HG02852 (cell line): ENCODE data around the gene LIPN.

Source experiments
- ATAC-seq: cut with Tn5 transposase; IDR thresholded peaks from one replicate; pipeline ENCODE4 v1.9.1; 2021; ENCODE audit warnings: mild to moderate bottlenecking, moderate library complexity; ENCODE audit not compliant: unreplicated experiment

LIPN gene

GRCh38 chr10:88783724-88784123, 23.9 kb downstream of the LIPN start:
- no peak for ATAC-seq

GRCh38 chr10:88786032-88786770, 26.4 kb downstream of the LIPN start:
- ATAC-seq, result no peak

- ATAC-seq, result no peak
Measured at GRCh38 chr10:88787463-88787862, 27.6 kb downstream of the LIPN start.

GRCh38 chr10:88788924-88789323, 29.1 kb downstream of the LIPN start:
- ATAC-seq, result no peak

GRCh38 chr10:88791924-88792323, 32.1 kb downstream of the LIPN start:
- ATAC-seq, result no peak

GRCh38 chr10:88792661-88793060, 32.8 kb downstream of the LIPN start:
- ATAC-seq, result no peak

GRCh38 chr10:88793712-88794299, 34.0 kb downstream of the LIPN start:
- ATAC-seq, result no peak

DNA sequence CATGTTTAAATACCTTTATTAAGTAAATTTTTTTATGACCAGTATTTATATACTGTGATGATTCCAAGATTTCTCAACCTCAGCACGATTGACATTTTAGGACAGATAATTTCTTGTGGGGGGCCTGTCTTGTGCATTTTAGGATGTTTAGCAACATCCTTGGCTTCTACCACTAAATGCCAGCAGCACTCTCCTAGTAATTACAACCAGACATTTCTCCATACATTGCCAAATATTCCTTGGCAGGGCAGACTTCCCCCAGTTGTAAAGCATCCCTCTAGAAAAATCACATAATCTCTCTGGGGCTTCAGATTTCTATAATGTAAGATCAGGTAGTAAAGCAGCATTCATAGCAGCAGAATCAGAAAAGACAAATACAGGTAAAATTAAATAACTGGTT, 34.9 kb downstream of the LIPN start:
- ATAC-seq, result no peak

- no peak for ATAC-seq
Measured at GRCh38 chr10:88800152-88801125, 40.6 kb downstream of the LIPN start.

DNA sequence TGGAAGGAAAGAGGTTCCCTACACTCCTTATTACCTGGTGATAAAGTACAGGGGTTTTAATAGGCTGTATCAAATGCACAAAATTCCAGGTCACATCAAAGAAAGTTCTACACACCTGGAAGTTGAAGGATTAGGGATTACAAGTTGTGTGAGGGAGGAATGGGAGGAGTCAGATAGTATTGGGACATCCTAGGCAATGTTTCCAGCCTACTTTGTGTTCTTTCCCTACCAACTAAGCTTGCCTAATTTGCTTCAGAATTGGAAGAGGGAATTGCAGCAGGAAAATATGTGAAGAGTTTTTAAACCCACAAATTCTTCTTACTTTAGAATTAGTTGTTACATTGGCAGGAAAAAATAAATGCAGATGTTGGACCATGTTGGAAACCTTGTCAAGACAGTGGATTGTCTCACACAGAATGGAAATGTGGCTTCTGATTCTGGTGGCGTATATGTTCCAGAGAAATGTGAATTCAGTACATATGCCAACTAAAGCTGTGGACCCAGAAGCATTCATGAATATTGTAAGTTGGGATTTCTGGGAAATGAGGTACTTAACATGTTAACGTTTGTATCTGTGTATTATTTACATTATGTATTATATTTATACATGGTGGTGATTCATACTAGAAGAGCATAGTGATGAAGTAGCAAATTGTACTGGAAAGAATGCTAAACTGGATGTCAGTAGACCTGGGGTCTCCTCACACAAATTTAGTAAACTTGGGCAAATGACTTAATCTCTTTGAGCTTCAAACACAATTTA, 42.9 kb downstream of the LIPN start, which contains the start of gene LIPM:
Gene LIPM, plus strand, starts transcription at position 208 of the 763 bp plus-strand sequence. Its CDS starts 167 bp downstream, at position 375.
- no peak for ATAC-seq

GRCh38 chr10:88803641-88804040, 43.8 kb downstream of the LIPN start:
- ATAC-seq, result no peak

DNA sequence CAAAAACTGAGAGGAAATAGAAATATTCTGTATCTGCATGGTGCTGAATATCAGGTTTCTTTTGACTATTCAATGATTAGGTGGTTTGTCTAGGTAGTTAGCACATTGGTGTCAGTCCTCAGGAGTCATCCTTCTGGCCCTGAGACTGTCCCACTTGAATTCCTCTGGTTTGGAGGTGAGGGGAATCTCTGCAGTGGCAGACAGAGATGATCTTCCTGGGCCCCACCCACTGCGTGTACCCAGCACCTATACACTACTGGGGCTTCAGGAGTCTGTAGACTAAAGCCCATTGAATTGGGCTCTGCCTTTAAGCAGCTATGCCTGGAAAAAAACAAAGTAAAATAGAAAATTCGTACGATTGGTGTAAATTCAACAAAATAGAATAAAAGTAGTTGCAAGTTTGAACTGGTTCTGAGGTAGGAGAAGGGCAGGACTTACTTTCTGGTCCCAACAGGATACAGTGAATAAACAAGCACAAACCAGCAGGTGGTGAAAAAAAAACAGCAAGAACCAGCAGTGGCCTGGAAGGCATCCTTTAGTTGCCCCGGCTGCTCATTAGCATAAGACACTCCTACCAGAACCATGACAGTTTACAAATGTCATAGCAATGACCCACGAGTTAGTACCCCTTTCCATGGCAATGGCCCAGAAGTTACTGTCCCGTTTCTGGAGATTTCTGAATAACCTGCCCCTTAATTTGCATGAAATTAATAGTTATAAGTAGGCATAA, 44.4 kb downstream of the LIPN start:
- no peak for ATAC-seq

GRCh38 chr10:88805361-88805760, 45.5 kb downstream of the LIPN start:
- no peak for ATAC-seq

DNA sequence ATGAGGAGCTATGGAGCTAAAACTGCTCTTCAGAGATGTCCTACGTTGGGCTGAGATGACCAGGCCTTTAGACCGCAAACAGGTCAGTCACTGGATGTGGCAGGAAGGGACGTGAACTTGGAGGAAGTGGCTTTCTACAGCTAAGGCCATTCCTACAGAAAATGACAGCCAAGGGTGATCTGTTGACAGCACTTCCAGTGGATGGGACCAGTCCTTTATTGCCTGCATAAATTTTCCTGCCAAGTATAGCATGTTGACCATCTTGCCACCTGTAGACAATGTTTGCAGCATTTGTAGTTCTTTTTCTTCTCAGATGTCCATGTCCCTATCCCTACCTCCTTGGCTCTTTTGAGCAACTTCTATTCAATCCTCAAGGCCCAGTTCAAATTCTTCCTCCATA, 46.1 kb downstream of the LIPN start:
- no peak for ATAC-seq

- ATAC-seq, result no peak
Measured at GRCh38 chr10:88809621-88810020, 49.8 kb downstream of the LIPN start.

GRCh38 chr10:88810196-88810961, 50.6 kb downstream of the LIPN start:
- ATAC-seq, result no peak

GRCh38 chr10:88813200-88813599, 53.4 kb downstream of the LIPN start:
- no peak for ATAC-seq

DNA sequence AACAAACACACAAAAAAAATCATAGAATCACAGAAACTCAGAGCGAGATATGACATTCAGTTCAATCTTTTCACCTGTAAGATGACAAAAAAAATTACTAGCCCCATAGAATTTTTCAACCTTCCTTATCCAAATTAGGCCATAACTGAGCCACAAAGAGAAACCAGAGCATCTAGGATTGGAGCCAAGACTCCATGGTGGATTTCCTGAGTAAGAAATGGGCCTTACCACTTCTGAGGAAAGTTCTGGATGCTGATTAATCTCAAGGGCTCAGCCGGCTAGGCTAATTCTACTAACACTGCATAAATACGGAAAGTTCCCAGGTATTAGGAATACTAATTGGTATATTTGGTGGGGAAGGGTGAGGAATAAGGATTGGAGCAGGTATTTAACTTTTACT, 59.5 kb downstream of the LIPN start:
- ATAC-seq, result no peak

DNA sequence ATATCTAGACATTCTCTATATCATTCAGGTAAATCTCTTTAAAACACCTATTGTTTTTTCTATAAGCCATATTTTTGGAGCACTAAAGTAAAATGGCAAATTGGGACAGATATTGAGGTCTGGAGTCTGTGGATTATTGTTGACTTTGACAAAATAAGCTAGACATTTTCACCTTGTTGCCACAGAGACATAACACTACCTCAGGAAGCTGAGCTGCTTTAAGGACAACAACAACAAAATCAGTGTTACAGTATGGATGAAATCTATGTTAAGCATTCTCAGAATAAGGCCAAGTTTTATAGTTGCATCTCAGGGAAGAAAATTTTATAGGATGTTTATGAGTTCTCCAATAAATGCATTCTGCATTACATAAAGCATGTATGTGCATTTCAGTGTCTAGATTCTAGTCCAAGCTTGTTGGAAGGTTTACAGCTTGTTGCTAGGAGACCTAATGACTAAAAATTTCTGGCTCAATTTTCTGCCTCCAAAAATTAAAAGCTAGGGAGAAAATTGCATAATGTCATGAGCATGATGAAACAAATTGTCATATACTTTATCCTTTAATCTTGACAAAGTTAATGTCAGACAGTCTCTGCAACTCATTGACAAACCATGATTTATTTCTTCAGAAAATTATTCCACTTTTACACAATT, 61.1 kb downstream of the LIPN start:
- ATAC-seq, result no peak
